Panc1 (cell line): ENCODE data around the gene CCDC15. TPM values are rescaled to one million over a fixed set of nuclear protein-coding genes. Genes with fewer than 3 reads are reported as not detected.
"Not testable (repeated sequence)": the region's sequence is repeated elsewhere in the genome, so short reads cannot be mapped to it uniquely, and the experiment has no call there.

ENCODE experiments used
- ATAC-seq: fragments of 200-7000 bp; cut with Tn5 transposase; 2 replicates; pipeline ENCODE4 v1.9.1; 2020; ENCODE audit warnings: mild to moderate bottlenecking, moderate library complexity
- BruUV-seq: library from RNA; stranded (reverse); fragments of 400-500 nt; replicated peaks from 2 replicates; lab custom pipeline; 2021; lab: Mats Ljungman, UMichigan
- CTCF ChIA-PET: fragments of 300-600 bp; sonication (Branson Sonifier 250); formaldehyde crosslinking; loops from one replicate; lab custom pipeline; 2022; ENCODE audit warnings: antibody characterized with exemption; lab: Charles Lee
- POLR2A ChIA-PET: fragments of 300-600 bp; sonication (Branson Sonifier 250); formaldehyde crosslinking; loops from one replicate; lab custom pipeline; 2022; ENCODE audit warnings: antibody characterized with exemption; lab: Charles Lee
- DNase-seq: peaks from one replicate; pipeline ENCODE4 v3.0.0-alpha.2; 2010; ENCODE audit warnings: low read depth, low spot score
- H3K27ac ChIP-seq: 2 replicates; pipeline ENCODE4 v1.5.1; 2011; ENCODE audit warnings: mild to moderate bottlenecking, low read length, inconsistent platforms
- H3K27me3 ChIP-seq: fragments of 200-500 bp; sonication (Bioruptor generic); 2 replicates; pipeline ENCODE4 v1.6.0; 2014; ENCODE audit warnings: low read length, inconsistent platforms; ENCODE audit not compliant: control insufficient read depth, insufficient read depth
- H3K36me3 ChIP-seq: fragments of 200-500 bp; sonication (Bioruptor generic); 2 replicates; pipeline ENCODE4 v1.5.1; 2014; ENCODE audit warnings: inconsistent platforms, mild to moderate bottlenecking, low read length, moderate library complexity; ENCODE audit not compliant: control insufficient read depth, insufficient read depth
- H3K4me1 ChIP-seq: 2 replicates; pipeline ENCODE4 v1.5.1; 2011; ENCODE audit warnings: inconsistent platforms, mild to moderate bottlenecking, low read length, moderate library complexity; ENCODE audit not compliant: control insufficient read depth, insufficient read depth
- H3K4me3 ChIP-seq, 2 experiments: 2 replicates each; pipeline ENCODE4 v1.5.1; 2011 to 2012; ENCODE audit warnings: low read depth in 2 of 2, low read length in 2 of 2, mild to moderate bottlenecking in 2 of 2, inconsistent platforms in 1 of 2, moderate library complexity in 1 of 2
- H3K9me3 ChIP-seq: fragments of 200-500 bp; sonication (Bioruptor generic); 2 replicates; pipeline ENCODE4 v1.5.1; 2014; ENCODE audit warnings: low read depth, mild to moderate bottlenecking, inconsistent platforms, low read length, moderate library complexity; ENCODE audit not compliant: control insufficient read depth, insufficient read depth
- CTCF ChIP-seq: fragments of 450-650 bp; IDR thresholded peaks from 2 replicates; pipeline ENCODE4 v1.5.1; 2017; ENCODE audit warnings: mild to moderate bottlenecking
- POLR2AphosphoS5 ChIP-seq: IDR thresholded peaks from 2 replicates; pipeline ENCODE4 v1.6.1; 2012; ENCODE audit warnings: mild to moderate bottlenecking, low read depth, low read length, moderate library complexity
- REST ChIP-seq, 2 experiments: IDR thresholded peaks; 2 replicates each; pipeline ENCODE4 v1.6.1; 2011 to 2012; ENCODE audit warnings: low read depth in 2 of 2, control low read depth in 1 of 2, low read length in 1 of 2, mild to moderate bottlenecking in 1 of 2, moderate library complexity in 1 of 2; ENCODE audit not compliant: insufficient read depth in 1 of 2
- SIN3A ChIP-seq: IDR thresholded peaks from 2 replicates; pipeline ENCODE4 v1.6.1; 2012; ENCODE audit warnings: low read depth, mild to moderate bottlenecking, low read length, moderate library complexity, borderline replicate concordance; ENCODE audit not compliant: insufficient read depth
- TCF7L2 ChIP-seq: IDR thresholded peaks from 2 replicates; pipeline ENCODE4 v1.6.1; 2011; ENCODE audit warnings: mild to moderate bottlenecking, low read depth, low read length, inconsistent platforms
- in situ Hi-C: cut with HindIII; loops from 2 replicates; pipeline ENCODE4 v1.10.0; 2016; ENCODE audit warnings: low sequenced_read_pairs, low pct_unique_long_range_greater_than_20kb
- intact Hi-C: fragments of 100-400 bp; cut with micrococcal nuclease; formaldehyde crosslinking; loops from one replicate; pipeline ENCODE4 v1.10.0; 2022; ENCODE audit not compliant: unreplicated experiment
- total RNA-seq: library from RNA; stranded (reverse); gene quantifications from one replicate; pipeline ENCODE4 v1.2.1, GENCODE V29; 2021; ENCODE audit not compliant: unreplicated experiment

Gene CCDC15
- total RNA-seq, 1 experiment from 2014 or later = 2.8 TPM

GRCh38 chr11:124961972-124962609 lies 8.1 kb downstream of the CCDC15 start:
- ChIA-PET CTCF (interaction anchor here (0.7 kb wide), 1 partner anchor 129 kb away, joined by 3 read pairs; no protein-coding TSS in a partner anchor), POLR2A (no interaction called here)
- Histone ChIP-seq H3K4me1 (no peaks in the 10 kb centered on the region), H3K36me3 (no peaks in the 10 kb centered on the region), H3K9me3 (no peaks in the 10 kb centered on the region), H3K27ac (no peak overlapping the region), H3K4me3 (no peak overlapping the region), H3K27me3 (no peaks in the 10 kb centered on the region)
- DNase-seq (peak; percentile 78), ATAC-seq (peak; percentile 99)
- peak; percentile 77; the same call in 1 of the 2 replicates for TF ChIP-seq CTCF
- no peak for TF ChIP-seq POLR2AphosphoS5
- no peak for TF ChIP-seq REST (IDR thresholded peaks at IDR 0.05; ENCODE audit: insufficient read depth in 1 of 2, low read depth in 2 of 2, low read length in 1 of 2)
- intact Hi-C loops = loop anchor here (1.0 to 10.0 kb wide), 3 partner anchors 180 to 443 kb away; no protein-coding TSS in a partner anchor
- in situ Hi-C loops = no loop called here
- no TSS peak for BruUV-seq

GRCh38 chr11:124968197-124968596 lies 14.2 kb downstream of the CCDC15 start:
- CTCF ChIA-PET, H3K36me3 ChIP-seq, H3K9me3 ChIP-seq, DNase-seq, H3K4me3 ChIP-seq, ATAC-seq, H3K4me1 ChIP-seq, BruUV-seq, H3K27ac ChIP-seq, in situ Hi-C loops, POLR2A ChIA-PET, H3K27me3 ChIP-seq: not testable (repeated sequence)
- intact Hi-C loops = loop anchor here (10.0 kb wide), 1 partner anchor 437 kb away; no protein-coding TSS in a partner anchor

- H3K4me3 ChIP-seq = no peak overlapping the region
- ChIA-PET CTCF (no interaction called here), POLR2A (no interaction called here)
- in situ Hi-C loops (no loop called here), intact Hi-C loops (no loop called here)
- BruUV-seq = no TSS peak
- H3K27me3 ChIP-seq = no peaks in the 10 kb centered on the region
- TF ChIP-seq TCF7L2 (no peak), CTCF (peak; percentile 43), REST (IDR thresholded peaks at IDR 0.05; ENCODE audit: insufficient read depth in 1 of 2, low read depth in 2 of 2, low read length in 1 of 2) (no peak), POLR2AphosphoS5 (no peak), SIN3A (no peak)
- no peaks in the 10 kb centered on the region for H3K4me1 ChIP-seq
- no peak overlapping the region for H3K27ac ChIP-seq
- no peak for DNase-seq
- ATAC-seq = peak; percentile 84
- no peaks in the 10 kb centered on the region for H3K36me3 ChIP-seq
- no peaks in the 10 kb centered on the region for H3K9me3 ChIP-seq
Measured at GRCh38 chr11:124970925-124971324, 16.9 kb downstream of the CCDC15 start.
